HL-60/S4 treated with phorbol 12-myristate 13-acetate at 8.2 ng/mL for 4 days and 3 days (cell line): ENCODE results near the gene PAM16.

Experiments
- in situ Hi-C: fragments of 300-500 bp; cut with MboI; formaldehyde crosslinking; loops from 2 replicates; pipeline ENCODE4 v1.15.0; 2022; ENCODE audit warnings: low sequenced_read_pairs

Gene PAM16

DNA sequence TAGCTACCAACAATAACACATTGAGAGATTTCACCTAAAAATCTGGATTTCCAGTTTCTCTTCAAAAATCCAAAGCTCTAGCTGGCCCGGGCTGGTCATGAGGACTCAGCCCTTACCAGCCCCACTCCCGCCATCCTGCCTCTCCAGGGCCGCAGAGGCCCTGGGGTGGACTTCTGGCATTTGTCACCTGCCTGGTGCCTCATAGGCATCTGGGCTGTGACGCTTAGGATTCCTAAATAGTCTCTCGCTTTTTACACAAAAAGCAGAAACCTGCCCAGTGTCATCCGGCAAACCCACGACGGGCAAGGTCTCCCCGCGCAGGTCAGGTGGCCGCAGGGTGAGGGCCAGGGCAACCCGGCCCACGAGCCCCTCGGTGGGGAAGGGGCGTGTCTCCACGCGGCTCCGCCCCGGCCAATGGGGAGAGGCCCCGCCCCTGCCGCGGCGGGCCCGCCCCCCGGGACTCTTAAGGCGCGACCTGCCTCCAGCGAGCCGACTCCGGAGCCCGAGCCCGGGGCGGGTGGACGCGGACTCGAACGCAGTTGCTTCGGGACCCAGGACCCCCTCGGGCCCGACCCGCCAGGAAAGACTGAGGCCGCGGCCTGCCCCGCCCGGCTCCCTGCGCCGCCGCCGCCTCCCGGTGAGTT lies 20.4 kb upstream of the PAM16 start, which contains the start of gene VASN:
Gene VASN (plus strand): TSS at position 492 of the 644 bp plus-strand sequence. CDS start 9,030 bp downstream, outside the sequence.
- in situ Hi-C loops: no loop called here

DNA sequence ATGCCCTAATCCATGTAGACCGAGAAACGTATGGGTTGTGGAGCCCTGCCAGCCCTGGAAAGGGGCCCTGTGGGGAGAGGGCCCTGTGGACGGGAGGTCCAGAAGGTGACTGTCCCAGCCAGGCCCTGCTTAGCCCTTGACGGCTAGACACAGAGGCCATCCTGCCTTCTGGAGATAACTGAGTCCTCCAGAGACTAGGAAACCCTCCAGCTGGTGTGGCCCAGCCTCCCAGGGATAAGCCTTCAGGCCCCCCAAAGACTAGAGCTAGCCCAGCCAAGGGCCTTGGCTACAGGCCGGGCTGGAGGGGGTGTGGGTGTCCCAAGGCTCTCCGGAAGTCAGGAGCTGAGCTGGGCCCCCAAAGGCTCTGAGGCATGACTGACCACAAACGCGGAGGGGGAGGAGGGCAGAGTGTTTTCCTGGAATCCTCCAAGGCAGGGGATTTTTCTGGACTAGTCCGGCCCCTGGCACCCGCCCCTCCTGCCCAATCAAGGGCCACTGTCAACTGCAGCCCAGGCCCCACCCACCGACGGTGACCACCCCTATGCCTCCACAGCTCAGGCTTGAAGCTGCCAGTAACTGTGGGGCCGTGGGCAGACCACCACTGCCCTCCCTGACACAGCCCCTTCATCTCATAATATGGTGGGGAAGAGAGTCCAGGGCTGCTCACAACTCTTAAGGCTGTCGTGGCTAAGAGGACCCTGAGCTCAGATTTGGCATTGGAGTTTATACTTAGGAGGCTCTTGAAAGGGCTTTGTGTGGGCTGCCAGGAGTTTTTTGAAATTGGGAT lies 19.6 kb upstream of the PAM16 start:
- in situ Hi-C loops: no loop called here

DNA sequence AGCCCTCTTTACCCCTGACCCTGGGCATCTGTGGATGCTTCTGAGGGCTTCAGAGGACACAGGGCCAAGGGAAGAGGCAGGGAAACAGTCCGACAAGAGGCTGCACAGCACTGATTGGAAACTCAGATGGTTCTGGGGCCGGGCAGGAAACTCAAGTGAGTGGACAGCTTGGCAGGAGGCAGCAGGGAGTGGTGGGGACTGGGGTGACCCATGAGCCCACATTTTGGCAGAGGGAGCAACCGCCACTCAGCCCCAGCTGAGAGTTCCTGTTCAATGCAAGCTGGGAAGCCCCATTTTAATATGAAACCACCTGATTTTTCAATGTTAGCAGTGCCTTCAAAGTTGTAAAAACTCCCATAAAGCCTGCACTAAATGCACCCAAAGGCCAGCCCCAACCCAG lies 19.0 kb upstream of the PAM16 start:
- in situ Hi-C loops: no loop called here

DNA sequence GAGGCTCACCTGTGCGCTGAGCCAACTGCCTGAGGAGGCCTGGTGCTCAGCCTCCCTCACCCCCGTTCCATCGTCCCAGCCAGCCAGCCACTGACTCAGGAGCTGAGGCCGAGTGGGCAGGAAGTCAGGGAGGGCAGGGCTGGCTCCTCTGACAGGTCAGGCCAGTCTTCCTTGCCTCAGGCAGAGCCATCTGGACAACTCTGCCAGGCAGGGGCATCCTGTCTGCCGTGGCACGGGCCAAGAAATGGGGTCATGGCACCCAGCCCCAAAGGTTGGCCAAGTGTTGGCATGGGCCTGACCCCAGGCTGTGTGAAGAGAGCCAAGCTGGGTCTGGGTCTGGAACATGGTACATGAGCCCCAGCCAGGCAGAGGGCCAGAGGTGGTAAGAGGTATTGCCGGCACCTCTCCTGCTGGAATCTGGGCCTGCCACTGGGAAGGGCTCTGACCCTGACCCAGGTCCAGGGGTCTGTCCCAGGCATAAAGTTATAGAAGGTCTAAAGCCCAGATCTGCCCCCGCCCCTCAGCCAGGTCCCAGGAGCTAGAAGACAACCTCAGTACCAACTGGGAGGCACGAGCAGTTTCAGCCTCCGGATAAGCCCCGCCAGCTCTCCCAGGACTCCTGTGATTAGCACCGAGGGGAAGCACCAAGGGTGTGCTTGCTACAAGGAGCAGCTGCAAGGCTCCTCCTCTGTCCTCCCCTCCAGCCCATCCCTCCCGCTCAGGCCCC lies 18.0 kb upstream of the PAM16 start:
- in situ Hi-C loops: no loop called here

DNA sequence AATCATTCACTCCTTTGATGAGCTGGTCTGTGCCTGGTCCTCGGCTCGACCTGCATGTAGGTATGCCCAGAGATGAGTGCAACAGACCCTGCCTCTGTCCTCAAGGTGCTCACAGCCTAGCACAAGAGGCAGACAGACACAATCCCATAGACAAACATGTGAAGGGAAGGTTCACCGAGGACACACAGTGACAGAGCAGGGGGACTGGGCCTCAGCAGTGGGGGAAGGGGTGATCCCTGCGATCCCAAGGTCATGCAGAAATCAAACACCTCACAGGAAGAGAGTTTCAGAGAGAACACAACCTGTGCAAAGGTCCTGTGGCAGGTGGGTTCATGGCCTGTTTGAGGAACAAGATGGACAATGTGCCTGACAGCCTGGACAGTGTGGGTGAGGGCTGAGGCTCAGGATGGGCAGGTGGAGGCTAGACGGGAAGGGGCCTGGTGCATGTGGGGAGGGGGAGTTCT lies 16.3 kb upstream of the PAM16 start:
- in situ Hi-C loops: no loop called here

DNA sequence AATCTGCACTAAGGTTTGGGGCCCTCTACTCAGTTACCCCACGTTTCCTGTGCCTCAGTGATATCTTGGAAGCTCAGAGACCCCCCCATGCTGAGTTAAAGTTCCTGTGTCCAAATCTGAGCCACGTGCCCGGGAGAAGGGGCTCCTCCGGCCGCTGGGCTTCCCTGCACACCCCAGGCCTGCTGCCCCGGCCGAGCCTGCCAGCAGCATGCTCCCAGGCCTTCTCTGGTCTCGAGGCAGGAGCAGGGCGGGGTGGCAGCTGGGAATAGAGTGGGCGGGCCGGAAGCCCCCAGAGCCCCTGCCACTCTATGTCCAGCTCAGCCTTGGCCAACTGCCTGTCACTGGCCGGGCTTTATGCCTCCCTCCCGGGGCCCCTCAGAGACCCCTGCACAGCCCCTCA lies 14.9 kb upstream of the PAM16 start:
- in situ Hi-C loops: no loop called here

DNA sequence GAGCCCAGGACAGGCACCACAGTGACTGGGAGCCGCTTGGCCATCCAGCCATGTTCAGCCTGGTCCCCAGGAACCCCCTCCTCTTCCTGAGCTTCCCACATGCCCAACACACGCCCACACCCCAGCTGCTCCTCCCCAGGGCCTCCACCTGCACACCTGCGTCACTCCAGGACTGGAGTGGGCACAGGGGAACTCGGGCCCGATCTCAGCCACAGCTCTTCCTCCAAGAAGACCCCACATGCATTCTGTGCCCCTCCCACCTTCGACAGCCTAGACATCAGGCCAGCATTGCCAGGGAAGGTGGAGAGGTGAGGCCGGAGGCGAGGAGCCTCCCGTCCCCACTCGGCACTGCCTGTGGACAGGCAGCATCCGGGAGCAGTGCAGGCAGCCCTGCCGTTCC lies 14.5 kb upstream of the PAM16 start:
- in situ Hi-C loops: no loop called here

DNA sequence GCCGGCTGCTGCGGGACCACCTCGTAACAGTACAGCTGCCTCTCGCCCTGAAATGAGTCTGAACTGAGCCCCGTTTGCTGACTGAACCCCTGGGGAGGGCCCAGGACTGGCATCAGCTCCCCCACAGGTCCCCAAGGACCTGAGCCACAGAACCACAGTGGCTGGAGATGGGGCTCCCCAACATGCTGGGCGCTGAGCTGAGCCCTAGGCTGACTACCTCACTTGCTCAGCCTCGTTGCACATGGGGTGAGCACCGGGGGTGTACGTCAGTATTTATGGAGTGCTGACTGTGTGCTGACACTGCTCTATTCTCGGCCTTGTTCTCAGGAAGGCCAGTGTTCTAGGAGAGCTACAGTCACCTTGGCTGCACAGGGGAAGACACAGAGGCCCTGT lies 13.9 kb upstream of the PAM16 start:
- in situ Hi-C loops: no loop called here

DNA sequence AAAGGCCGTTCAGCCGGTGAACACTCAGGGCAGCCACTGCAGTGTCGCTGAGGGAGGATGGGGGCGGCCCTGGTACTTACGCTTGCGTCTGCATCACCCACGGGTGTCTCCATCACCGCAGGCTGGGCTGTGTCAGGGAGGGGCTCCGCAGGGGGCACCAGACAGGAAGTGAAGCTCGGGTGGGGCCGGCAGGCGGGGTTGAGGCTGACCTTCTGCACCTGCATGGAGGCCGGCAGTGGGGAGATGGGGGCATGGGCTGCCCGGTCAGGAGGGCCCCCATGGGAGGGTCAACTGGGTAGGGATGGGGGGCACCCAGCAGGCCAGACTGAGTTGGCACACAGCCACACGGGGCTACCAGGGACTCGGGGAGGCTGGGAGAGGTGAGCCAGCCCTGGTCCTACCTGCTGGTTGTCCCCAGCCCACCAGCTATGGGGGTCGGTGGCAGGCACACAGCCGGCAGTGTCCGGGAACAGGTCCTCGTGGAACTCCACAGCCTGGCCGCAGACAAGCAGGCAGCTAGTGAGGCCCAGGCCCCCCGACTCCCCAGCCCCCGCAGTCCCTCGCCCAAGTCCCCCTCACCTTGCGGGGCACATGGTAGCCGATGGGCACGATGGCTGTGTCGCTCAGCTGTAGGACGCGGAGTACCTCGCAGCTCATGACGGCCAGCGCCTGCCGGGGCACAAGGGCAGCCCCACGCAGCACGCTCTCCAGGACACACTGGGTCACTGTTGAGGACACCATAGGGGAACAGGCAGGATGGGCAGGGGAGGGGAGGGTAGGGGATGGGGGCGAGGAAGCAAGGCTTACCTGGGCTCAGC lies 13.3 kb upstream of the PAM16 start:
- in situ Hi-C loops: no loop called here

DNA sequence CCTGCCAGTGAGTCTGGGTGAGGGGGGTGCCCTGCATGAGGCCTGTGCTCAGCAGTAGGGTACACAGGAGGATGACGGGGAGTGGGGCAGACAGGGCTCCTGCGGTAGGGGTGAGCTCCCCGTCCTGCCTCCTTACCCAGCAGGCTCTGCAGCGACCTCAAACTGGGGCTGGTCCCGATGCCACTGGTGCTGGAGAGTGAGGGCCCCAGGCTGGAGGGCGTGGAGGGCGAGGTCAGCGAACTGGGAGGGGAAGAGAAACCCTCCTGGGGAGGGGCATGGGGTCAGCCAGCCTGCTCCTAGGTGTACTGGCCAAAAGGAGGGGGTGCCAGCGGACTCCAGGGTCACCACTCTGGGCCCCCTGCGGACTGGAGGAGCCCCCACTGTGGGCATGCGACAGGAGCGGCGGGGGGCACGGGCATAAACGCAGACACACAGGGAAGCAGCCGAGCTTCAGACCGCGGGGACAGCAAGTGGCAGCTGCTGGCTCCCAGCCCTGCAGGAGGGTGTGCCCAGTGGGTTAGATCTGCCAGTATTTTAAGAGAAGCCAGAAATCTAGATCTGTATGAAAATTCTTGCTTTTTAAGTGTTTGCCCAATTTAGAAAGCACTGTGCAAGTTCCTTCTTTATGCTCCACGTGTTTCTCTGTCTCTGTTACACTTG lies 11.5 kb upstream of the PAM16 start:
- in situ Hi-C loops: no loop called here

DNA sequence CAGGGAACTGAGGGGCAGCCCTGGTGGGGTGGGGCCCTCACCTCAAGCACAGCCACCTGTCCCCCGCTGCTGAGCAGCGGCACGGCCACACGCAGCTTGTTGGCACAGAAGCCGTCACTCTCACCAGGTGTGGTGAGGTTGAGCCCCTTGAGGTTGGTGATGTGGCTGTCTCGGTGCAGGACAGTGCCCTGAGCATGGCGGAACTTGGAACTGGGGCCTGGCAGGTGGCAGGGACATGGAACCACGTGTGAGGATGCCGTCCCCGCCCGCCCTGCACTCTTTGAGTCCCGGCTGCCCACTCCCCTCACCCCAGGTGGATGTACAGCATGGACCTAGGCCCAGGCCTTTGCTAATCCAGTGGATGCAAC lies 10.8 kb upstream of the PAM16 start:
- in situ Hi-C loops: no loop called here

DNA sequence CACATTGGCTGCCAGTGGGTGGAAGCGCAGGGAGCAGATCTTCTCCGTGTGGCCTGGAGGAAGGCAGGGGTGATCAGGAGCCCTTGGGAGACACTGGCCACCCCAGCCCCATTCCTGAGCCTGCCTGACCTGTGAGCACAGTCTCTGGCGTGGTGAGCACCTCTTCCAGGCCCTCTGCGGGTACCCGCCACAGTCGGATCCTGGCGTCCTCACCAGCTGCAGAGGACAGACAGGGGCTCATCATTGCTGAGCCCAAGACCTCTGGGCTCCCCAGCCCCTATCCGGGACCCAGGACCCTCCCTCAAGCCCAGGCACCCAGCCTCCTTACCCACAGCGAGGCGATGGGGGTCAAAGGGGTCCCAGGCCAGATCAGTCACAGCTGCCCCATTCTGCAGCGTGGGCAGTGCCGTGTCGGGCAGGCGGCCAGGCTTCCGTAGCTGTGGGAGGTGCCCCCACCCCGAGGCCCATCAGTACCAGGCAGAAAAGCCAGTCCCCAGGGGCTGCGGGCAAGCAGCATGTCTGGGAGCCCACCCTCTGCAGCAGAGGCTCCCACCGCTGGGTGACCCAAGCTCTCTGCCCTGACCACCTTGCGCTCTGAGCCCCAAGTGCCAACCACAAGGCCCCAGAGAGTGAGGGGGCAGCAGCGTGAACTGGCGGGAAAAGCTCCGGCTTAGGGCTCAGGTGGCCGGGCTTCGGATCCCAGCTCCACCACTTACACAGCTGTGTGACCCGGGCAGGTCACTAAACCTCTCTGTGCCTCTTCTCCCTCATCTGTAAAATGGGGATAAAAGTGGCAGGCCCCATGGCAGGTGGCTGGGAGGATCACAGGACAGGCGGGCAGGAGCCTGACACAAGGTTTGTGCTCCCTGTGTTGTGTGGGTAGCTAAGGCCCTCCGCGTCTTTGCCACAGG lies 10.2 kb upstream of the PAM16 start:
- in situ Hi-C loops: no loop called here

DNA sequence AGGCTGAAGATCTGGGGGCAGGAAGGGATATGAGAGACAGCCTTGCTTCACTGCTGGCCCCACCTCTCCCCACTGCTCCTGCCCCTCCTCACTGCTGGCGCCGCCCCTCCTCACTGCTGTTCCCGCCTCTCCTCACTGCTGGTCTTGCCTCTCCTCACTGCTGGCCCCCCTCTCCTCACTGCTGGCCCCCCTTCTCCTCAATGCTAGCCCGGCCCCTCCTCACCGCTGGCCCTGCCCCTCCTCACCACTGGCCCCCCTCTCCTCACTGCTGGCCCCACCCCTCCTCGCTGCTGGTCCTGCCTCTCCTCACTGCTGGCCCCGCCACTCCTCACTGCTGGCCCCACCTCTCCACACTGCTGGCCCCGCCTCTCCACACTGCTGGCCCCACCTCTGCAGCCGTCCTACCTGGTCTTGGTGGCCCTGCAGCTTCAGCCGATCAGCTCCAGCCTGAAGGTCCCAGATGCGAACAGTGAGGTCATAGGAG lies 9.5 kb upstream of the PAM16 start:
- in situ Hi-C loops: no loop called here

DNA sequence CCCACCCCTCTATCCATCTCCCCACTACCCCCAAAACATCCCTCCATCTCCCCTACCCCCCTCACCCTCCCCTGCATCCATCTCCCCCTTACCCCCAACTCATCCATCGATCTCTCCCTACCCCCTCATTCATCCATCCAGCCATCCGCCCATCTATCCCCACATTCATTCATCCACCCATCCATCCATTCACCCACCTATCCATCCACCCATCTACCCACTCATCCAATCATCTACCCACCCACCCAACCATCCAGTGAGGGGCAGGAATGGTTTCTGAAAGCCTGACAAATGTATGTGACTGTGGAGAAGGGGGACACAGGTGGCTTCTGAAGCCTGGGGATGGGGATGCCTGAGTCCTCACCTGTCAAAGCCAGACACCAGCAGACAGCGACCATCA lies 8.8 kb upstream of the PAM16 start:
- in situ Hi-C loops: no loop called here

DNA sequence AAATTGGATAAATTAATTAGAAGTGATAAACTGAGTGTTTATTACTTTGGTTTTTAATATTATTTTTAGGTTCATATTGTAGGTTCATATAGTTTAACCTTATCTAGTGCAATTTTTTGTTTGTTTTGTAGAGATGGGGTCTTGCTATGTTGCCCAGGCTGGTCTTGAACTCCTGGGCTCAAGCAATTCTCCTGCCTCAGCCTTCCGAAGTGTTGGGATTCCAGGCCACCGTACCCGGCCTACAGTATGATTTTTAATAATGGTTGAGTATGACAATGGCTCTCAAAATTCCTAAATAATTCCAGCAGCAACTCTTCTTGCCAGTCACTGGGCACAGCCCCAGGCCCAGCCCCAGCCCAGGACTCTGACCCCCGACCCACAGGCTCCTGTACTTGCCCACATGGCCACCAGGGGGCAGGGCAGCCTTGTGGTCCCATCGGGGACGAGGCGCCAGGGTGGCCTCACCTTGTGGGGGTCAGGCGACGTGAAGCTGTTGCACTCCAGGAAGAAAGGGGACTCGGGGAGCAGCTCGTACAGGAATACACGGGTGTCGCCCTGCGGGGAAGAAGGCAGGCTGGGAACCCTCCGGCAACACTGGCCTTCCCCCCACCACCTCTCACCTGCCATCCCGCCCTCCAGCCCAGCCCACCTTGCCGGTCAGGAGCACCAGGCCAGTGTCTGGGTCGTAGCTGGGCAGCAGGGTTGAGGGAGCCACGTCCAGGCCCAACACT lies 7.9 kb upstream of the PAM16 start:
- in situ Hi-C loops: no loop called here

DNA sequence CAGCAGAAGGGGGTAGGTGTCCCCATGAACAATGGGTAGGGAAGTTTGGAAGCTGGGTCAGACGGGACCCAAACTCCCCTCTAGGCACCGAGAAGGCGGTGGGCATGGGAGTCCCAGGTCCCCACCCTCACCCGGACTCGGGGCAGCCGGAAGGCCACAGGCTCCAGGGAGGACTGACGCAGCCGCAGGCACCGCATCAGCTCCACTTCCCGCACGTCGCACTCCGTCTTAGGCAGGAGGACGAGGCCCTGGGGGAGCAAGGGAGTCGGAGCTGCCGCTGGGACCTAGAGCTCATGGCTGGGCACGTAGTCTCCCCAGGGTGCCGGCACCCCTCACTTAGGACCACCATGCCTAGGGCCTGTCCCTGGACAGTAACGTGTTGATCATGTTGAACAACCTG lies 7.1 kb upstream of the PAM16 start:
- in situ Hi-C loops: no loop called here

DNA sequence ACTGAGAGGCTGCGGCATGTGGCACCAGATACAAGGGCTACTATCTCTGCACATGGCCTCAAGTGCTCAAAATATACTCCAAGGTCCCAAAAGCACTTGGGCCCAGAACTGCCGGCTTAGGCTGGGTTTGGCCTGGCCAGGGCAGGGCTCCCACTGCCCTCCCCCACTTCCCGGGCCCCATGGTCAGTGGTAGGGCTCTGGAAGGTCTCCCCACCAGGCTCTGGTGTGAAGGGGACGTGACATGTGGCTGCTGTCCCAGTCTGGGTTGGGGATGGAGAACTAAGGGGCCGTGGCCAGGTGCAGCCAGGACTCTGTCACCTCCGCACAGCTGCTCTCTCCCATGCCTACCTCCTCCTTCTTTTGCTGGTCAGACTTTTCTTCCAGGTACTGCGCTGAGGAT lies 5.7 kb upstream of the PAM16 start:
- in situ Hi-C loops: no loop called here

DNA sequence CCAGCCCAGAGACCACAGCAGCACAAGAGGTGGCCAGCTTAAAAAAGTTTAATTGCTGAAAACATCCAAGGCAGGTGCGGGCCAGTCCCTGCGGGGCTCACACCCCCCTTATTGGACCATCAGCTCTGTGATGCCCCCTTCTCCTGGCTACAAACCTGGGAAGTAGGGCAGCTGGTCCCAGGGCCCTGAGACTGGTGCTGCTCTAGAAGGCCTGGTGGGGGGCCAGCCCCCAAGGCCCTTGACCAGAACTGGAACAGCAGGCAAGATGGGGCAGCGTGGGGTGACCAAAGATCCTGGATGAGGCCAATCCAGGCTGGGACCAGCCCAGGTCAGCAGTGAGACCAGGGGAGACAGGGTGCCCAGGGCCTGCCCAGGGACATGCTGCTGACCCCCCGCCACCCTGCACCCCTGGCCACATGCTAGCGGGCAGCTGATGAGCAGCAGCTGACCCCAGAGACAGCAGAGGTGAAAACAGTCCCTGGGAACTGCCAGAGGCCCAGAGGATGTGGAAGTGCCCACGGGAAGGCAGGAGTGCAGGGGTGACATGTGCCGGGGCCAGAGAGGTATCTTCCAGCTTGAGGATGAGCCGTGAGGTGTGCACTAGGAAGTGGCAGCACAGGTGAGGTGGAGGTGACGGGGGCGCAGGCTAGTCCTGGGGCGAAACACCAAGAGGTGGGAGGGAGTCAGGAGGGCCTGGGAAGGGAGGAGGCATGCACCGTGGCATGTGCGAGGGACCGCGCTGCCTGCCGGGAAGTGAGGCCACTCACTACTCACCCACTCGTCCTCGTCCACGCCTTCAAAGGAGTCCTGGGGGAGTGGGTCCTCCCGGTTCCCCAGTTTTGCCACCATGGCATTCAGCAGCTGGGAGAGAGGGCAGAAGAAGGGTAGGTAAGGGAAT lies 3.6 kb upstream of the PAM16 start:
- in situ Hi-C loops: no loop called here
